Anterior cingulate cortex (tissue), 58 donors: ENCODE results near the gene GRB10.

Experiments
- DNase-seq, 58 donors: peaks; one replicate each; lab custom pipeline; 2025; lab: John Stamatoyannopoulos, UW

GRB10 gene

GRCh38 chr7:50625360-50625759, 157.3 kb downstream of the GRB10 start:
- no peak for DNase-seq

- no peak for DNase-seq
These were observed 159.9 kb downstream of the GRB10 start for GRCh38 chr7:50622821-50623220.

GRCh38 chr7:50621973-50622490, 160.7 kb downstream of the GRB10 start:
- no peak for DNase-seq

GRCh38 chr7:50621206-50621605, 161.5 kb downstream of the GRB10 start:
- DNase-seq = no peak

- DNase-seq = no peak
These were observed 162.3 kb downstream of the GRB10 start for GRCh38 chr7:50620433-50620832.

- DNase-seq = no peak
These were observed 163.0 kb downstream of the GRB10 start for GRCh38 chr7:50619684-50620083.

- no peak for DNase-seq
These were observed 164.4 kb downstream of the GRB10 start for GRCh38 chr7:50618281-50618680.

GRCh38 chr7:50615519-50616080, 167.1 kb downstream of the GRB10 start:
- no peak for DNase-seq

- DNase-seq = no peak
These were observed 167.8 kb downstream of the GRB10 start for GRCh38 chr7:50614721-50615518.

GRCh38 chr7:50613473-50613872, 169.2 kb downstream of the GRB10 start:
- no peak for DNase-seq

- no peak for DNase-seq
These were observed 170.0 kb downstream of the GRB10 start for GRCh38 chr7:50612704-50613103.

- DNase-seq = no peak
These were observed 172.0 kb downstream of the GRB10 start for GRCh38 chr7:50610521-50611277.

- DNase-seq = no peak
These were observed 174.3 kb downstream of the GRB10 start for GRCh38 chr7:50608196-50608906.

- DNase-seq = no peak
These were observed 175.1 kb downstream of the GRB10 start for GRCh38 chr7:50607524-50608125.

- DNase-seq = no peak
These were observed 177.6 kb downstream of the GRB10 start for GRCh38 chr7:50605059-50605458.

GRCh38 chr7:50603287-50603686, 179.4 kb downstream of the GRB10 start:
- DNase-seq = no peak

- no peak for DNase-seq
These were observed 183.3 kb downstream of the GRB10 start for GRCh38 chr7:50599385-50599784.

GRCh38 chr7:50598460-50599343, 184.0 kb downstream of the GRB10 start:
- no peak for DNase-seq

GRCh38 chr7:50596484-50596883, 186.2 kb downstream of the GRB10 start:
- no peak for DNase-seq
